Measurements from ENCODE around the gene KRTAP24-1.

KRTAP24-1 gene, protein sequence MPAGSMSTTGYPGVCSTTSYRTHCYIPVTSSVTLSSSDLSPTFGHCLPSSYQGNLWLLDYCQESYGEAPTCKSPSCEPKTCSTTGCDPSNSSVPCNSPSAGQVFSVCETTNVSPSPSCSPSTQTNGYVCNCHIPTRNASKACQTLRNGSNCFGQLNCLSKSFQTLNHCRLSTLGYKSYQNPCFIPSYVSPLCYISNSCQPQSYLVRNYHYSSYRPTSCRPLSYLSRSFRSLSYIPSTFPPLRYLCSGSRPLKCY

DNA sequence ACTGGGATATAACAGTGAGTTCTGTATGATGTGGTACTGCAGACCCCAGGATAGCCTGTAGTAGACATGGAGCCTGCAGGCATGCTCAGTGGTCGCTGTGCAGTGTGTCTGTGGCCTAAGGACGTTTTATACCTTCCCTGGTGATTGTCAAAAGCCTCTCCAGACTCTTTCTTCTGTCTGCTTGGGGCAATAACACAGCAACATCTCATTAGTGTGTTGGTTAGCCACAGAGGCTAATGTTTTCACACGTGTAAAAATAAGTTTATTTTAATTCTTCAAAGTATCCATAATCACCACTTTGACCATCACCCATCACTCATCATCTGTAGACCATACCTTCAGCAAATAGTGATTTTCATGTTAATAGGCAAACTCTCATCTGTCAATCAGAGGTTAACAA is at the start of gene KRTAP24-1:
KRTAP24-1 (minus strand) TSS at position 101 of the 400 bp plus-strand sequence; CDS start at position 83, 18 bp downstream.
- DNase-seq (ENCODE audit: low spot score) = no peak

DNA sequence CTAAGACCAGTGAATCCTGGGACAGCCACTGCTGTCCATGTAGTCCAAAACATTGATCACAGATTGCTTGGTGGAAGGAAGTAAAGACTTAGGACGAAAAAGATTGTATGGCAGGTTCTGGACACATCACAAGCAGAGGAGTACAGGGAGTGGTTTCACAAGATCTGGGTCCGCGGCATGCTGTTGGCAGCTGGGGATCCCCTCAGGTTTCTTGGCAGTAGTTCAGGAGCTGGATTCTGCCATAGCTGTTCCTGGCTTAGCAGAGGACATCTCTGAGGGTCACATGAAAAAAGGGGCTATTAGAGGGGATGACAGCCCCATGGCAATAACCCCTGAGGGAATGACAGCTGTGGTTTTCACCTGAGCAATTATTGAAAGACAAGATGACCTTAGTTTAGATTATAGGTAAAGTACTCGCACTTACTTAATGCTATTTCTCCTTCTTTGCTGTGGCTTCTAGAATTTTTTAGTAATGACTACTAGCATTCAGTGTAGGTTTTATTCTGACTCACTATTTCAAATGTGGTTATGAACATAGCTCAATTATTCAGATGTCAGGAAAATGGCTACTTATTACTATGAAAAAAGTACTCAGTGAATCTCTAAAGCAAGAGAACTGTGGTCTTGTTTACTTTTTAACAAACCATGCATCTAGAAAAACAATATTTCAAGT is 46.6 kb upstream of the KRTAP24-1 start:
- DNase-seq (ENCODE audit: low spot score) = no peak

DNA sequence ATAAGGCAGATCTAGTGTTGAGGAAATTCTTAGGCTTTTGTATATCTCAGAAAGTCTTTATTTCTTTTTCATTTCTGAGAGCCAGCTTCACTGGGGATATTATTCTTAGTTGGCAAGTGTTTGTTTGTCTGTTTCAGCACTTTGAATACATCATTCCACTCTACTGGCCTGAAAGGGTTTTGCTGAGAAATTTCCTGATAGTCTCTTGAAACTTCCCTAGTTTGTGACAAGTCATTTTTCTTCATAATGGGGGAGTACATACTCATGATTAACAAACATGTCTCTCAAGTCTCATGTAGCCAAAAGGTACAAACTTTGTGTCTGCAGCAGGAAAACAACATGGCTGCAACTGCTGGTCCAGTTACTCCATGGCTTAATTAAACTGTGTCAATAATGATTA is 43.6 kb upstream of the KRTAP24-1 start:
- no peak for DNase-seq (ENCODE audit: low spot score)

DNA sequence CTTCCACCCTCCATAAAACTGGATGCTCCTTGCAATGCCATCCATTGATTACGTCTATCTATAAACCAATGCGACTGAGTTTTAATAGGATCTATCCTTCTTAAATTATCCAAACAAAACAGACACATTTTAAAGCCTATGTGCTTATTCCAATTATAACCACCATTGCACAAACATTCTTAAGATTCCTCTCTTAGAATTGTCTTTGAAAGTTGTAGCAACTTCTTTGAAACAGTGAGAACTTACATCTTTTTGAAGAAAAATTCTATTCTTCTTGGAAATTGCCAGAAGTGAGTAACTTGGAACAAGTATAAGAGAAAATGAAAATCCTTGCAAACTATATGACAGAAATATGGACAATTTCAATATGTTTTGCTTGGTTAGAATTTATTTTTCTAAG is 37.5 kb upstream of the KRTAP24-1 start, which contains the start of gene KRTAP26-1:
KRTAP26-1 (minus strand) TSS at position 101 of the 400 bp plus-strand sequence. CDS start 280 bp downstream, outside the sequence.
- no peak for DNase-seq (ENCODE audit: low spot score)

DNA sequence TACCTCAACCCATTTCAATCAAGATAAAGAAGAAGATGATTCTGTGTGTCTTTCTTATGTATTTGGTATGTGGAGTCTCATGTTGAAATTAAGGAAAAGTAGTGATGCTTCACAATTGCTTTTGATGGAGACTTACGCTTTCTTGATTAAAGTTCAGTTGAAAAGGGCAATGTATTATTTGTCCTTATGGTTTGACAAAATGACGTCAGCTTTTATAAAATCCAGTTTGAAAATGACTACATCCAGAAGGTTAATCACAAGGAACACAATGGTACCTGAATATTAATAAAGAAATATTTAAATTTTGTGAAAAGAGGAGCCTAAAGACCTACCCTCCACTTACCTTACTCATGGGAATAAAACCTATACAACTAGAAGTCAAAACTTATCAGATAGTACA is 33.0 kb upstream of the KRTAP24-1 start:
- no peak for DNase-seq (ENCODE audit: low spot score)

DNA sequence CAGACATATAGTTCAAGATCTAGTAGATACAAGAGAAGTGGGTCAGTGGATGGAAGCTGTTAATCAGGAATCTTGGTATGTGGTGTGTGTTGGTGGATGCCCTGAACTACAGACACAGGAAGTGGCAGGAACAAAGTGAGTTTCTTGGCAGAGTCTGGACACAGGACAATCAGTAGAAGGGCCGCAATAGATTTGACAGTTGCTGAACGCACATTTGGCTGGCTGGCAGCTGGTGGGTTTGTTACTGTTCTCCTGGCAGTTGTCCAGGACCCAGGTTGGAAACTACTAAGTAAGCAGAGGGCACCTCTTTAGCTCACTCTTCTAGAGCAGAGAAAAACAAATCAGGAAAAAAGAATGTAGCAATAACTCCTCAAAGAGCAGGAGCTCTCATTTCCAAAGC is 24.1 kb upstream of the KRTAP24-1 start:
- no peak for DNase-seq (ENCODE audit: low spot score)

DNA sequence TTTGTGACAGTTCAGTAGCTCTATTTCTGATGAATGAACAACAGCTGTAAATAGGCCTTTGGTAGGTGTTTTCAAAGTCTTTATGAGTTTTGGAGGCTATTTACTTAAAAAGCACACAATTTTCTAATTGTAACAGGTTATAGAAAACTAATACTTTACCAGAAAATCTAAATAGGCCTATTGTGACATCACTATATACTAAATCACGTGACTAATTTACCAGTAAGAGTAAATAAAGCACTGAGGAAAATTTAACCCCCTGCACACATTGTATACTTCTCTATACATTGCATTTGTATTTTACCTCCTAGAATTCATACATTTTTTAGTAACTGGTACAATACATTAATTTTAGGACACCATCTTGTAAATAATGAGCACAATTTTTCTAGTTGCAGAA is 22.4 kb upstream of the KRTAP24-1 start:
- no peak for DNase-seq (ENCODE audit: low spot score)

DNA sequence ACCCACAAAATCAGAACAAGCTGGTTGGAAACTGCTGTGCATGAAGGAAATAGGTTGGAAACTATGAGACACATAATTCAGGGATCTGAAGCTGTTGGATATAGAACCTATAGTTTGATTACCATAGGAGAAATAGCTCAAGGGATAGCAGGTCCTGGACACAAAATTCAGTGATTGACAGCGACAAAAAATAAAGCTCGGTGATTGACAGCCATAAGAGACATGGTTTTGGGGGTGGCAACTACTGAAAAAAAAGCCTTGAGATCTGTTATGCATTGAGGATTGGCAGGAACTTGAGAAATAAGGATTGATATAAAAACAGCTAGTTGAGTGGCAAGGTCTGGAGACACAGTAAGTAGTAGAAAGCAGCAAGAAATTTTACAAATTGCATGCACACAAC is 6.5 kb upstream of the KRTAP24-1 start, which contains the start of gene KRTAP25-1:
KRTAP25-1 (minus strand) TSS at position 300 of the 400 bp plus-strand sequence; CDS start at position 276, 24 bp downstream.
- DNase-seq (ENCODE audit: low spot score) = no peak

DNA sequence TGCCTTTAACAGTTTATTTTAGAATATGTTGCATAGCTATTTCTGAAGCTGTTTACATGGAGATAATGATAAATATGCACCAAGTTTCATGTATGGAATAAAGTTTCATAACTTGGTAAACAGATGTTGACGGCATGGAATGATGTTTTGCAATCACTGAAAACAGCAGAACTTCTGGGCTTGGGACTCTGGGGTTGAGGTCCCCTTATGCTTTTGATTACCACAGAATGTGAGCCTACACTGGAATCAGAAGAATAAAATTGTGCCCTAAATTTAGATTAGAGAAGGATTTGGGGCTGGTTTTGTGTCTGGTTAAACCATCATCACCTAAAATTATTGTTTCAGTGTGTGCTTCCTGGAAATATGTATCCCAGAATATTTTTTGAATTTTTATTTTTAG is 11.1 kb downstream of the KRTAP24-1 start:
- no peak for DNase-seq (ENCODE audit: low spot score)

DNA sequence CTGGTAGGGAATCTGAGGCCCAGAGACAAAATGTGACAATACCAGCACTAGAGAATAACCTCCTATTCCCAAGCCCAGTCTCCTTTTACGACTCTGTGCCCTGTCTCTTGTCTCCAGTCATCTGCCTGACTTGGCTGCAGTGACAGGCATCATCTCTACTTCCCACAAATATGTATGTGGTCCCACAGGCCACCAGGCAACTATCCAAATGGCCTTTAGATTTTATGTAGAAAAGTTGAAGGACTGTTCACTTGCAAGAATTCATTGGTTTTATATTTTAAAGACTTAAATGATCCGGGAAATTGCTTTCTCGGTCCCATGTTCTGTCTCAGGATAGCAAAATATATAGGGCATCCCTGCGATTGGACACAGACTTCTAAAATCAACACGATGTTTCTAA is 11.6 kb downstream of the KRTAP24-1 start:
- no peak for DNase-seq (ENCODE audit: low spot score)

DNA sequence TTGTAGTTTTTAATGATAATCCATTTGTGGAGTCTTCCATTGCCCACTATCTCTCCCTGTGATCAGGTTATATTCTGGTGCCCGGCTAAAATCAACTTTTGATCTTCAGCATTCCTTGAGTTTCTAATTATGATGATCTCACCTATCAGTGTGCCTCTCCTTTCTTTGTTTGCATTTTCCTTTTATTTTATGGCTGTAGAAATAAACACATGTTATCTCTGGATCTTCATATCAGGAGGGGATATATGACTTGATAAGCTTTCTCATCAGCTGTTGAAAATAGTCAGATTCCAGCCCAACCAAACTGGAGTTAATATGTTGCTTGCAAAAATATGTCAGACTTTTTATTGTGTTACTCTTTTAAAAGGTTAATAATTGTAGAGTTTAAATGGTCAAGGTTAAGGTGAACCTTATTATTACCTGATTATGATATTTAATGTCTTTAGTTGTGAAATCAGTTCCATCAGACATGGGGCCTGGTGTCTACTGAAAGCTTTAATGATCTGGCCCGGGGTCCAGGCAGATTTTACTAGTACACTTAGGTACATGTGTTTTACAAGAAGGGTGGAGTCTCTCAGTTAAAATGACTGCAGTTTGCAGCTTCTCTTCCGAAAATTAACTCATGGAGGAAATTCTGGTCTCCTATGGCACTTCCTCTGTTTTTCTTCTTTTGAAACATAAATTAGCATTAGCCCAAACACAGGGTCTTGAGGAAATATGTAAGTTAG is 12.8 kb downstream of the KRTAP24-1 start:
- no peak for DNase-seq (ENCODE audit: low spot score)

DNA sequence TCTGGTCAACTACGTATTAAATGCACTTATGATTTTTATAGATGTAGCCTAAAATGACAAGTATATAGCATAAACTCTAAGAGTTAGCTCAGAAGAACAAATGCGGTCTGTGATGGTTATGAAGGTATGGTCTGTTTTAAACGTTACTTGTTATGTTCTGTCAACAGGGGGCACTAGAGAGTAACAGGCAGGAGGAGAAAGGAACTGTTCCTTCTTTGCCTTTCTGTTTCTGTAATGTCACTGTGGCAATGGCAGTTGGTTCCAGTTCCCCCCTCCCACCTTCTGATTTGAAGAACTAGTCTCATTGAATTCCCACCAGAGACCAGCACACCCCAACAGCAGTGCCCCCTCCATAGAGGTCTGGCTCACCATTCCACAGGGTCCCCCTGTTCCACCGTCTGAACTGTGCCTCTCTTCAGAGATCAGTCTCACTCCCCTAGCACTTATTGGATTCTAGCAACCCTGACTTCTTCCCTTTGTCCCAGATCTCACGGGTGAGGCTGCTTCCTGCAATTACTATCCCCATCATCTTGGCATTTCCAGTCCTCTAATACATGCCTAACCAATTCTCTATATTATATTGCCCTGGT is 14.0 kb downstream of the KRTAP24-1 start:
- no peak for DNase-seq (ENCODE audit: low spot score)

DNA sequence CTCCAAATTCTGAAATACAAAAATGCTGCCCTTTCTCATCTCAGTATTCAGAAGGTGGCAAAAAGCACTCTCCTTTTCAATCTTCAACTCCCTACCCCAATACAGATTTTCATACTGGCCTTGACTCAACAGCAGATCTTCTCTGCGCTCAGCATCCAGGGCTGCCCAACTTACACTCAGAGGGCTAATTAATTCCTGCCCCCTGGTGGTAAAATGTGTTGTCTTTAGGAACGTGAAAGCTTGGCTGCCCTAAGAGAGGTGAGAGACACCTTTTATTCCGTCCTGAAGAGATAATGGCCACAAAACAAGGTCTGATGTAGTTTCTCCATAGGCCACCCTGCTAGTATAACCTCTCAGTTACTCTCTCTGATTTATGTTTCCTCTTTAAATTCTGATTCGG is 25.0 kb downstream of the KRTAP24-1 start:
- no peak for DNase-seq (ENCODE audit: low spot score)

DNA sequence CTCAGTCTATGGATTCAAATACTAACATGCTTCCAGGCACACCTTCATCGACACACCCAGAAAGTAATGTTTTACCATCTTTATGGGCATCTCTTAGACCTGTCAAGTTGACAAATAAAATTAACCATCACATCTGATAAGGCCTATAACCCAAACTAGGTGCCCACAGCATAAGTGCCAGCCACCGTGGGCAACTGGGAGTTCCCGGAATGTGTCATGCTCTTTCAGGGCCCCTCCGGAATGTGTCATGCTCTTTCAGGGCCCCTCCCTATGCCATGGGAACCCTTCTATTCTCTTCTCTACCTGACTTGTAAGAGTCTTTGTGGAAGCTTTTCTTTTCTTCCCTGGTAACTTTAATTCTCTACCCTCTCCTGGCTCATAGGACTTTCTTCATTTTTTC is 26.6 kb downstream of the KRTAP24-1 start:
- DNase-seq (ENCODE audit: low spot score) = no peak

DNA sequence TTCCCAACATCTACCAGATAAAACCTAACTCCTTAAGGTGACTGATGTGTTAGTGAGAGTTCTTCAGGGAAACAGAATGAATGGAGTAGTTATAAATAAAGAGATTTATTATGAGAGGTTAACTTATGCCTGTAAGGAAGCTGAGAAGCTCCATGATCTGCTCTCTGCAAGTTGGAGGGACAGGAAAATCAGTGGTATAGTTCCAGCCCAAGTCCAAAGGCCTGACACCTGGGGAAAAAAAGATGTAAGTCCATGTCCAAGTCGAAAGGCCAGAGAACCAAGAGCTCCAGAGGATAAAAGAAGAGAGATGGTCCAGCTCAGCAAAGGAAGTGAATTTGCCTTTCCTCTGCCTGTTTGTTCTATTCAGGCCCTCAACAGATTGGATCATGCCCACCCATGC is 27.1 kb downstream of the KRTAP24-1 start:
- no peak for DNase-seq (ENCODE audit: low spot score)

DNA sequence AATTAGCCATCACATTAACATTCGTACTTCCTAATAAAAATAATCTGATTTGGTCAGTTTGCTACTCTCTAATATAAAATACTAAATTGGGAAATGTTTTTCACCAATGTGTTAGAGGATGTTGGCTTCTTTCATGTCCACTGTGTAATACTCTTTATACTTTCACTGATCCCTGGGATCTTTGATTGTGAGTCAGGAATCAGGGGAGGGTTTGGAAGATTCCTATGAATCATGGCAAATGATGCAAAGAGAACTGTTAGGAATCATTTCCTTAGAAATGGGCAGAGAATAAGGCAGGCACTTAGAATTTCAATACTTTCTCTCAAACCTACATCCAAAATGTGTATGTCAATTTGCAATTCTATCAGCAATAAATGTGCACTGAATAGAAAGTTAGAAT is 31.0 kb downstream of the KRTAP24-1 start:
- DNase-seq (ENCODE audit: low spot score) = no peak

DNA sequence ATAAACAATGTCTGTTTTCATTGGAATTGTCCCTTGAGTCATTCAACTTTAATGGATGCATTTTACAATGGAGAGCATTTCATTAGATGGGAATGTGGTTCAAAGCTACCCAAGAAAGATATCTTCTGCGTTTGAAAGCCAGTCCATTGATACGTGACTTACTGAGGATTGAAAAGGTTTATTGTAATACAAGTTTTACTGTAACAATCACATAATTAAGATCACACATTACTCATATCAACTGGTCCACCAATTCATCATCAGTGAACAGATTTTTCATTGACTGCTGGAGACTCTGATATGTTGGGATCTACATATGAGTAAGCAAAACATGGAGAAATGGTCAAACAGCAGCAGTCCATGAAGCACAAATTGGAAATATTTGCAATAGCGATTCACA is 32.8 kb downstream of the KRTAP24-1 start:
- DNase-seq (ENCODE audit: low spot score) = no peak

DNA sequence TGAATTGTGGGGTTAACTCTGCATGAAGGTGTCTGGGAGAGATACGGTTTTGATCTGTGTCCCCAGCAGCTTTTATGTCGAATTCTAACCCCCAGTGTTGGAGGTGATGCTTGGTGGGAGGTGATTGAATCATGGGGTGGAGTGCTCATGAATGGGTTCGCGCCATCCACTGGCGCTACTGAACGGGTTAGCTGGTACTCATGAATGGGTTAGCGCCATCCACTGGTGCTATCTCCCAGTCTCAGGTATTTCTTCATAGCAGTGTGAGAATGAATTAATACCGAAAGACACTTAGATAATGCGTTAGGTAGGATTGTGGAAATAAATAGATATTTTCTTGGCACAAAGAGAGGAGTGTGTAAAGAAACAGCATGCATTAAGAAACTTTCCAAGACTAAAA is 33.9 kb downstream of the KRTAP24-1 start:
- no peak for DNase-seq (ENCODE audit: low spot score)

DNA sequence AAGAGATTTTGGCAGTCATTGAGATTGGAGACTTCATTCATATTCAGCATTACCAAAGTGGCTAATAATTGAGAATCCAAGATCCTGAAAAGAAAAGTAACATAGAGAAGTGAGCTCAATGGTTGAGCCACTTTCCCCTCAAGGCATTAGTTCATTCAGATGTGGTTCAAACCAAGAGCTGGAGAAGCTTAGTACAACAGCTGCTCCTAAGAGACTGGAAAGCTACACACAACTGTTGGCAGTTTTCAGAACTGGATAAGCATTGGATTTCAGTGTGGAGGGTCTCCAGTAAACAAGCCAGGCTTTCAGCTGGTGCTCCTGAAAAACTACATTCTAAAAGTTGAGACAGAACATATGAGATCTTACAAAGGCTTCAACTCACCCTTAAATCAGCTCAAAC is 37.7 kb downstream of the KRTAP24-1 start:
- no peak for DNase-seq (ENCODE audit: low spot score)

DNA sequence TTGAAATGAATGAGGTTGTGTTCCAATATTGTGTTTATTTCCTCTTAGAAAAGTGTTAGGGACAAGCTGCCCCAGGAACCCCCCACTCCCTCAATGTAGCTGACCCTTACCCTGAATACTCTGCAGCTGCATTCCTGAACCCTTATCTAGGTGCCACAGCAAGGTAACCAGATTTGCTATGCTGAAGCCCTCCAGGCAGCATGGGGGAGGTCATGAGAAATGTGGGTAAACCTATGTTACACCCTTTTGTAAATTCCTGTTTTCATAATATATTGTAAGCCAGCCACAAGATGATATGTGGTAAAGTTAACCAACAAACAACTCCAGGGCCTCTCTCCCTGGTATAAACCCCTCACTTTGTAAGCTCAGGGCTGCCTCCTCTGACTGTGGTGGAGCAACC is 39.1 kb downstream of the KRTAP24-1 start:
- DNase-seq (ENCODE audit: low spot score) = no peak

DNA sequence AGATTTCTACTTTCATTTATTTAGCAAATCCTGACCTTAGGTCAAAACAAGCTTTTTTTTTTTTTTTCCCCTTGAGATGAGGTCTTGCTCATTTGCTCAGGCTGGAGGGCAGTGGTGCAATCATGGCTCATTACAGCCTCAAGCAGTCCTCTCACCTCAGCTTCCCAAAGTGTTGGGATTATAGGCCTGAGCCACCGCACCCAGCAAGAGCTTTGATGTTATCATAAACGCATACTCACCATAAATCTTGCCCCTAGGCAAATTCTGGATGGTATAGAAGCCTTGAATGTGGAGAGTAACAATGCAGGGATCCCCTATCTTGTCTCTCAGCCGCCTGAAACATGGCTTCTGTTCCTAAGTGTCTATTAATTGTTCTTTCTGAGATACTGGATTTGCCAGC is 42.1 kb downstream of the KRTAP24-1 start:
- DNase-seq (ENCODE audit: low spot score) = no peak

DNA sequence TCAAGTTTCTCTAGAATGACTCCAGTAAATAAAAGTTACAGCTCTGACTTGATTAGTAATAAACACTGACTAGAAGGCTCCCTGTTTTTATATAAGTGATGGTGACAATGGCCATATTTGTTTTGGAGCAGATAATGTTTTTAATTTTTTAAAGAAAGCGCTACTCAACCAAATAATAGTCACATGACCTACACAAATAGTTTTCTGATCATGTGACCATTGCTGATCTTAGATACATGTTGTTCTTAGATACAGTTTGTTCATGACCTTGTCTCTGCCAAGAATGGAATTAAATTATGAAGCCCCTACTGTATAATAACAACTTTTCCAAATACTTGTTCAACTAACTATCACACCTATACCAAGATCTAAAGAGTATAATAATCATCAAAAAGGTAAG is 44.6 kb downstream of the KRTAP24-1 start:
- no peak for DNase-seq (ENCODE audit: low spot score)

DNA sequence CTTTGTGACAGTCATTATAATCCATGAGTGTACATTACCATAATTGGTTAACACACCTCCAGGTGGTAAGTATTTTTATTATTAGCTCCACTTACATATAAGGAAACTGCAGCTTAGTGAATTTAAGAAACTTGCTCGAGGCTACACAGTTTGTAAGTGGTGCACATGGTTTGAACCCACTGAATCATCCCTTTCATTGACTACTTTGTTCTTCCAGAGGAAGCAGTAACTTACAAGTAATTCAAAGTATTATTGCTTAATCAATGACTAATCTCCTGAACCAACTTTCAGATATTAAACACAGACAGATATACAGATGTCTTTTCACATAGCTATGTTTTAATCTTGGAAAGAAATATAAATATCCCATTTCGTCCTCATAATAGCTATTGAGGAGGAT is 48.1 kb downstream of the KRTAP24-1 start:
- no peak for DNase-seq (ENCODE audit: low spot score)

Data from ecto neural progenitor cell (in vitro differentiated cells).